Panc1 (cell line): ENCODE measurements around the gene AS3MT. TPM values are rescaled to one million over a fixed set of nuclear protein-coding genes. Genes with fewer than 3 reads are reported as not detected.

Experiments used
- ATAC-seq: fragments of 200-7000 bp; cut with Tn5 transposase; 2 replicates; pipeline ENCODE4 v1.9.1; 2020; ENCODE audit warnings: mild to moderate bottlenecking, moderate library complexity
- BruUV-seq: library from RNA; stranded (reverse); fragments of 400-500 nt; replicated peaks from 2 replicates; lab custom pipeline; 2021; lab: Mats Ljungman, UMichigan
- CTCF ChIA-PET: fragments of 300-600 bp; sonication (Branson Sonifier 250); formaldehyde crosslinking; loops from one replicate; lab custom pipeline; 2022; ENCODE audit warnings: antibody characterized with exemption; lab: Charles Lee
- POLR2A ChIA-PET: fragments of 300-600 bp; sonication (Branson Sonifier 250); formaldehyde crosslinking; loops from one replicate; lab custom pipeline; 2022; ENCODE audit warnings: antibody characterized with exemption; lab: Charles Lee
- DNase-seq: peaks from one replicate; pipeline ENCODE4 v3.0.0-alpha.2; 2010; ENCODE audit warnings: low read depth, low spot score
- H3K27ac ChIP-seq: 2 replicates; pipeline ENCODE4 v1.5.1; 2011; ENCODE audit warnings: mild to moderate bottlenecking, low read length, inconsistent platforms
- H3K27me3 ChIP-seq: fragments of 200-500 bp; sonication (Bioruptor generic); 2 replicates; pipeline ENCODE4 v1.6.0; 2014; ENCODE audit warnings: low read length, inconsistent platforms; ENCODE audit not compliant: control insufficient read depth, insufficient read depth
- H3K36me3 ChIP-seq: fragments of 200-500 bp; sonication (Bioruptor generic); 2 replicates; pipeline ENCODE4 v1.5.1; 2014; ENCODE audit warnings: inconsistent platforms, mild to moderate bottlenecking, low read length, moderate library complexity; ENCODE audit not compliant: control insufficient read depth, insufficient read depth
- H3K4me1 ChIP-seq: 2 replicates; pipeline ENCODE4 v1.5.1; 2011; ENCODE audit warnings: inconsistent platforms, mild to moderate bottlenecking, low read length, moderate library complexity; ENCODE audit not compliant: control insufficient read depth, insufficient read depth
- H3K4me3 ChIP-seq, 2 experiments: 2 replicates each; pipeline ENCODE4 v1.5.1; 2011 to 2012; ENCODE audit warnings: low read depth in 2 of 2, low read length in 2 of 2, mild to moderate bottlenecking in 2 of 2, inconsistent platforms in 1 of 2, moderate library complexity in 1 of 2
- H3K9me3 ChIP-seq: fragments of 200-500 bp; sonication (Bioruptor generic); 2 replicates; pipeline ENCODE4 v1.5.1; 2014; ENCODE audit warnings: low read depth, mild to moderate bottlenecking, inconsistent platforms, low read length, moderate library complexity; ENCODE audit not compliant: control insufficient read depth, insufficient read depth
- CTCF ChIP-seq: fragments of 450-650 bp; IDR thresholded peaks from 2 replicates; pipeline ENCODE4 v1.5.1; 2017; ENCODE audit warnings: mild to moderate bottlenecking
- POLR2AphosphoS5 ChIP-seq: IDR thresholded peaks from 2 replicates; pipeline ENCODE4 v1.6.1; 2012; ENCODE audit warnings: mild to moderate bottlenecking, low read depth, low read length, moderate library complexity
- SIN3A ChIP-seq: IDR thresholded peaks from 2 replicates; pipeline ENCODE4 v1.6.1; 2012; ENCODE audit warnings: low read depth, mild to moderate bottlenecking, low read length, moderate library complexity, borderline replicate concordance; ENCODE audit not compliant: insufficient read depth
- TCF7L2 ChIP-seq: IDR thresholded peaks from 2 replicates; pipeline ENCODE4 v1.6.1; 2011; ENCODE audit warnings: mild to moderate bottlenecking, low read depth, low read length, inconsistent platforms
- in situ Hi-C: cut with HindIII; loops from 2 replicates; pipeline ENCODE4 v1.10.0; 2016; ENCODE audit warnings: low sequenced_read_pairs, low pct_unique_long_range_greater_than_20kb
- intact Hi-C: fragments of 100-400 bp; cut with micrococcal nuclease; formaldehyde crosslinking; loops from one replicate; pipeline ENCODE4 v1.10.0; 2022; ENCODE audit not compliant: unreplicated experiment
- total RNA-seq: library from RNA; stranded (reverse); gene quantifications from one replicate; pipeline ENCODE4 v1.2.1, GENCODE V29; 2021; ENCODE audit not compliant: unreplicated experiment
- TF ChIP-seq, protein P1 (sequence below), 2 experiments: IDR thresholded peaks; 2 replicates each; pipeline ENCODE4 v1.6.1; 2011 to 2012; ENCODE audit warnings: low read depth in 2 of 2, control low read depth in 1 of 2, low read length in 1 of 2, mild to moderate bottlenecking in 1 of 2, moderate library complexity in 1 of 2; ENCODE audit not compliant: insufficient read depth in 1 of 2

AS3MT gene
- total RNA-seq, 1 experiment from 2014 or later: 4.0 TPM

- DNase-seq (no peak), ATAC-seq (peak; percentile 1; the same call in 1 of the 2 replicates)
- ChIA-PET CTCF (interaction anchor here (0.6 kb wide), 1 partner anchor 91 kb away, joined by 3 read pairs; no protein-coding TSS in a partner anchor), POLR2A (interaction anchor here (0.6 kb wide), 4 partner anchors 11 to 97 kb away, joined by 3 to 4 read pairs (median 4); no protein-coding TSS in a partner anchor)
- intact Hi-C loops (loop anchor here (2.0 kb wide), 1 partner anchor 70 kb away; no protein-coding TSS in a partner anchor), in situ Hi-C loops (no loop called here)
- no peaks in the 10 kb centered on the region for H3K27me3 ChIP-seq
- H3K9me3 ChIP-seq: no peaks in the 10 kb centered on the region
- H3K36me3 ChIP-seq: peaks cover 2% of the 10 kb centered on the region; the same call in 1 of the 2 replicates
- peak overlapping the region; percentile 81 for H3K27ac ChIP-seq
- BruUV-seq: no TSS peak
- peak overlapping the region; percentile 75 to 77 for H3K4me3 ChIP-seq
- H3K4me1 ChIP-seq: peaks cover 31% of the 10 kb centered on the region
- TF ChIP-seq CTCF: peak; percentile 60
- TF ChIP-seq, protein P1, sequence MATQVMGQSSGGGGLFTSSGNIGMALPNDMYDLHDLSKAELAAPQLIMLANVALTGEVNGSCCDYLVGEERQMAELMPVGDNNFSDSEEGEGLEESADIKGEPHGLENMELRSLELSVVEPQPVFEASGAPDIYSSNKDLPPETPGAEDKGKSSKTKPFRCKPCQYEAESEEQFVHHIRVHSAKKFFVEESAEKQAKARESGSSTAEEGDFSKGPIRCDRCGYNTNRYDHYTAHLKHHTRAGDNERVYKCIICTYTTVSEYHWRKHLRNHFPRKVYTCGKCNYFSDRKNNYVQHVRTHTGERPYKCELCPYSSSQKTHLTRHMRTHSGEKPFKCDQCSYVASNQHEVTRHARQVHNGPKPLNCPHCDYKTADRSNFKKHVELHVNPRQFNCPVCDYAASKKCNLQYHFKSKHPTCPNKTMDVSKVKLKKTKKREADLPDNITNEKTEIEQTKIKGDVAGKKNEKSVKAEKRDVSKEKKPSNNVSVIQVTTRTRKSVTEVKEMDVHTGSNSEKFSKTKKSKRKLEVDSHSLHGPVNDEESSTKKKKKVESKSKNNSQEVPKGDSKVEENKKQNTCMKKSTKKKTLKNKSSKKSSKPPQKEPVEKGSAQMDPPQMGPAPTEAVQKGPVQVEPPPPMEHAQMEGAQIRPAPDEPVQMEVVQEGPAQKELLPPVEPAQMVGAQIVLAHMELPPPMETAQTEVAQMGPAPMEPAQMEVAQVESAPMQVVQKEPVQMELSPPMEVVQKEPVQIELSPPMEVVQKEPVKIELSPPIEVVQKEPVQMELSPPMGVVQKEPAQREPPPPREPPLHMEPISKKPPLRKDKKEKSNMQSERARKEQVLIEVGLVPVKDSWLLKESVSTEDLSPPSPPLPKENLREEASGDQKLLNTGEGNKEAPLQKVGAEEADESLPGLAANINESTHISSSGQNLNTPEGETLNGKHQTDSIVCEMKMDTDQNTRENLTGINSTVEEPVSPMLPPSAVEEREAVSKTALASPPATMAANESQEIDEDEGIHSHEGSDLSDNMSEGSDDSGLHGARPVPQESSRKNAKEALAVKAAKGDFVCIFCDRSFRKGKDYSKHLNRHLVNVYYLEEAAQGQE (IDR thresholded peaks at IDR 0.05; ENCODE audit: insufficient read depth in 1 of 2, low read depth in 2 of 2, low read length in 1 of 2): no peak
Observed at GRCh38 chr10:102918817-102919245, 49.6 kb downstream of the AS3MT start.

DNA sequence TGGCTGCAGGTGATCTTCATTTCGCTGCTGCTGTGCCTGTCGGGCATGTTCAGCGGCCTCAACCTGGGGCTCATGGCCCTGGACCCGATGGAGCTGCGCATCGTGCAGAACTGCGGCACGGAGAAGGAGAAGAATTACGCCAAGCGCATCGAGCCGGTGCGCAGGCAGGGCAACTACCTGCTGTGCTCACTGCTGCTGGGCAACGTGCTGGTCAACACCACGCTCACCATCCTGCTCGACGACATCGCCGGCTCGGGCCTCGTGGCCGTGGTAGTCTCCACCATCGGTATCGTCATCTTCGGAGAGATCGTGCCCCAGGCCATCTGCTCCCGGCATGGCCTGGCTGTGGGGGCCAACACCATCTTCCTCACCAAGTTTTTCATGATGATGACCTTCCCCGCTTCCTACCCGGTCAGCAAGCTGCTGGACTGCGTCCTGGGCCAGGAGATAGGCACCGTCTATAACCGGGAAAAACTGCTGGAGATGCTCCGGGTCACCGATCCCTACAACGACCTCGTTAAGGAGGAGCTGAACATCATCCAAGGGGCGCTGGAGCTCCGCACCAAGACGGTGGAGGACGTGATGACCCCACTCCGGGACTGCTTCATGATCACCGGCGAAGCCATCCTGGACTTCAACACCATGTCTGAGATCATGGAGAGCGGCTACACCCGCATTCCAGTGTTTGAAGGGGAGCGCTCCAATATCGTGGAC is 50.1 kb downstream of the AS3MT start:
- no peak for TF ChIP-seq SIN3A
- TF ChIP-seq, protein P1 (IDR thresholded peaks at IDR 0.05; ENCODE audit: insufficient read depth in 1 of 2, low read depth in 2 of 2, low read length in 1 of 2): no peak; a peak in 1 of 4 replicates
- no peak for TF ChIP-seq CTCF
- no peak for TF ChIP-seq POLR2AphosphoS5
- no peak for TF ChIP-seq TCF7L2
- DNase-seq (no peak), ATAC-seq (peak; percentile 4; the same call in 1 of the 2 replicates)
- H3K9me3 ChIP-seq: no peaks in the 10 kb centered on the region
- ChIA-PET POLR2A (interaction anchor here (0.6 kb wide), 2 partner anchors 10 to 96 kb away, joined by 3 to 4 read pairs; no protein-coding TSS in a partner anchor), CTCF (interaction anchor here (0.6 kb wide), 1 partner anchor 91 kb away, joined by 3 read pairs; no protein-coding TSS in a partner anchor)
- intact Hi-C loops (loop anchor here (2.0 kb wide), 1 partner anchor 69 kb away; no protein-coding TSS in a partner anchor), in situ Hi-C loops (no loop called here)
- H3K4me3 ChIP-seq: peak overlapping the region; percentile 75 to 77
- no peaks in the 10 kb centered on the region for H3K27me3 ChIP-seq
- peaks cover 2% of the 10 kb centered on the region; the same call in 1 of the 2 replicates for H3K36me3 ChIP-seq
- BruUV-seq: no TSS peak
- H3K27ac ChIP-seq: peak overlapping the region; percentile 81
- H3K4me1 ChIP-seq: peaks cover 34% of the 10 kb centered on the region
